HepG2 (cell line): Measurements from ENCODE around the gene SETD5. TPM values are rescaled to one million over a fixed set of nuclear protein-coding genes. Genes with fewer than 3 reads are reported as not detected.

Experiments
- ATAC-seq: fragments of 200-7000 bp; cut with Tn5 transposase; 3 replicates; pipeline ENCODE4 v1.9.1; 2020; ENCODE audit warnings: mild to moderate bottlenecking, moderate library complexity
- BruUV-seq: library from RNA; stranded (reverse); fragments of 400-500 nt; replicated peaks from 2 replicates; lab custom pipeline; 2021; lab: Mats Ljungman, UMichigan
- CTCF ChIA-PET: fragments of 300-600 bp; formaldehyde crosslinking; extraction: SDS; loops from one replicate; lab custom pipeline; 2021; ENCODE audit warnings: low total read pairs, inconsistent platforms, low intra/inter-chr PET ratio; lab: Yijun Ruan, JAX
- POLR2A ChIA-PET: fragments of 350-600 bp; sonication (Branson Sonifier 250); formaldehyde crosslinking; loops from one replicate; lab custom pipeline; 2020; ENCODE audit warnings: antibody characterized with exemption, inconsistent platforms; lab: Yijun Ruan, JAX
- DNase-seq: peaks from one replicate; pipeline ENCODE4 v3.0.0-alpha.2; 2015; ENCODE audit warnings: low spot score
- FAIRE-seq: peaks from 3 replicates; lab custom pipeline; 2011; peaks lifted over from hg19 to GRCh38; lab: Jason Lieb, UNC
- H2AFZ ChIP-seq: one replicate; pipeline ENCODE4 v1.6.1; 2011; ENCODE audit warnings: low read length, inconsistent platforms
- H3K27ac ChIP-seq: fragments of 300-600 bp; 3 replicates; pipeline ENCODE4 v1.8.0; 2011; ENCODE audit warnings: mixed run types, mild to moderate bottlenecking, mixed read lengths, low read length, inconsistent platforms; ENCODE audit not compliant: insufficient read depth; ENCODE audit errors: extremely low read length
- H3K27me3 ChIP-seq, 2 experiments: fragments of 200-600 bp in 1 of 2; 2 replicates in 1 of 2; 3 replicates in 1 of 2; pipeline versions ENCODE4 v1.6.0 to v1.8.0; 2011; ENCODE audit warnings: low read length in 2 of 2, mild to moderate bottlenecking in 2 of 2, moderate library complexity in 2 of 2, inconsistent platforms in 1 of 2; ENCODE audit not compliant: insufficient read depth in 2 of 2, control insufficient read depth in 1 of 2
- H3K36me3 ChIP-seq, 2 experiments: fragments of 200-600 bp in 1 of 2; replicated peaks in 1 of 2; 2 replicates in 1 of 2; 3 replicates in 1 of 2; pipeline versions ENCODE4 v1.5.1 to v1.8.0; 2011; ENCODE audit warnings: low read length in 2 of 2, inconsistent platforms in 1 of 2; ENCODE audit not compliant: insufficient read depth in 2 of 2, control insufficient read depth in 1 of 2
- H3K4me1 ChIP-seq: 2 replicates; pipeline ENCODE4 v1.5.1; 2012; ENCODE audit warnings: low read length, inconsistent platforms; ENCODE audit not compliant: insufficient read depth
- H3K4me2 ChIP-seq: 2 replicates; pipeline ENCODE4 v1.6.0; 2011; ENCODE audit warnings: low read depth, low read length, inconsistent platforms
- H3K4me3 ChIP-seq, 3 experiments: fragments of 200-600 bp in 1 of 3; sonication (generic), shearing (Covaris generic) in 1 of 3; replicated peaks in 1 of 3; 2 replicates each; pipeline ENCODE4 v1.5.1; 2011 to 2016; ENCODE audit warnings: low read length in 3 of 3, inconsistent platforms in 2 of 3, low read depth in 2 of 3, mild to moderate bottlenecking in 2 of 3, control low read depth in 1 of 3, mixed read lengths in 1 of 3; ENCODE audit not compliant: insufficient read depth in 1 of 3
- H3K79me2 ChIP-seq: one replicate; pipeline ENCODE4 v1.6.1; 2011; ENCODE audit warnings: low read length, inconsistent platforms; ENCODE audit not compliant: insufficient read depth
- H3K9ac ChIP-seq: 2 replicates; pipeline ENCODE4 v1.6.0; 2011; ENCODE audit warnings: mild to moderate bottlenecking, low read depth, low read length, inconsistent platforms; ENCODE audit not compliant: insufficient read depth
- H3K9me3 ChIP-seq: 2 replicates; pipeline ENCODE4 v1.5.1; 2012; ENCODE audit warnings: mild to moderate bottlenecking, low read length
- H4K20me1 ChIP-seq: 2 replicates; pipeline ENCODE4 v1.6.0; 2011; ENCODE audit warnings: inconsistent platforms, mild to moderate bottlenecking, low read length, moderate library complexity; ENCODE audit not compliant: insufficient read depth
- CEBPB ChIP-seq: IDR thresholded peaks from 2 replicates; pipeline ENCODE4 v1.6.1; 2011; ENCODE audit warnings: low read depth, low read length, improper control_type of control experiment, borderline replicate concordance
- KMT2A ChIP-seq: sonication (generic); formaldehyde crosslinking; IDR thresholded peaks from 2 replicates; pipeline ENCODE4 v1.4.0; 2020; ENCODE audit warnings: missing genetic modification reagents
- NFE2L1 ChIP-seq: sonication (generic); formaldehyde crosslinking; IDR thresholded peaks from 2 replicates; pipeline ENCODE4 v1.4.0; 2020; ENCODE audit warnings: missing genetic modification reagents, mild to moderate bottlenecking, borderline replicate concordance
- REXO4 ChIP-seq: sonication (generic); formaldehyde crosslinking; IDR thresholded peaks from 2 replicates; pipeline ENCODE4 v1.8.0; 2022; ENCODE audit warnings: missing genetic modification reagents, mild to moderate bottlenecking, borderline replicate concordance
- TEAD3 ChIP-seq: optimal IDR thresholded peaks from 2 replicates; pipeline ENCODE3; 2016; ENCODE audit warnings: borderline replicate concordance
- ZNF552 ChIP-seq: sonication (generic); formaldehyde crosslinking; IDR thresholded peaks from 2 replicates; pipeline ENCODE4 v1.9.0; 2022; ENCODE audit warnings: missing genetic modification reagents, mild to moderate bottlenecking, borderline replicate concordance
- ZNF558 ChIP-seq: sonication (generic); formaldehyde crosslinking; IDR thresholded peaks from 2 replicates; pipeline ENCODE4 v1.9.0; 2022; ENCODE audit warnings: mild to moderate bottlenecking, missing genetic modification reagents, borderline replicate concordance
- ZNF672 ChIP-seq: sonication (generic); formaldehyde crosslinking; IDR thresholded peaks from 2 replicates; pipeline ENCODE4 v1.8.1; 2022; ENCODE audit warnings: missing genetic modification reagents
- WGBS: methylation state at CpG from one replicate; pipeline ENCODE4 v1.1.6; 2017; ENCODE audit warnings: low lambda C conversion rate; 5-methylcytosine and 5-hydroxymethylcytosine counted together
- in situ Hi-C: cut with HindIII; loops from 2 replicates; pipeline ENCODE4 v1.10.0; 2017; ENCODE audit warnings: low pct_unique_long_range_greater_than_20kb; ENCODE audit not compliant: extremely low pct_ligation_motif_present
- intact Hi-C: fragments of 100-400 bp; cut with micrococcal nuclease; formaldehyde crosslinking; loops from one replicate; pipeline ENCODE4 v1.10.0; 2022; ENCODE audit not compliant: unreplicated experiment
- polyA plus RNA-seq, 8 experiments: library from polyadenylated mRNA; depleted of rRNA in 3 of 8; stranded (reverse) in 7 of 8; unstranded in 1 of 8; fragments of >200 nt; fragmentation: Illumina TruSeq in 4 of 8; extraction: Trizol in 4 of 8; gene quantifications; 2 replicates each; pipeline versions ENCODE4 v1.2.1 to v1.2.3, GENCODE V29; 2011 to 2016; ENCODE audit warnings: low read depth in 4 of 8, missing spikeins in 1 of 8, mixed read lengths in 1 of 8; ENCODE audit not compliant: insufficient read depth in 1 of 8
- total RNA-seq, 5 experiments: library from RNA; depleted of rRNA; stranded (reverse); fragments of >200 nt; fragmentation: Illumina TruSeq; extraction: Trizol; gene quantifications; 2 replicates each; pipeline ENCODE4 v1.2.3, GENCODE V29; 2016; ENCODE audit warnings: low read depth in 1 of 5
- TF ChIP-seq, protein P1 (sequence below): sonication (generic); formaldehyde crosslinking; IDR thresholded peaks from 2 replicates; pipeline ENCODE4 v1.4.0; 2020; ENCODE audit warnings: missing genetic modification reagents, borderline replicate concordance
- TF ChIP-seq, protein P2 (sequence below): sonication (generic); formaldehyde crosslinking; IDR thresholded peaks from 2 replicates; pipeline ENCODE4 v1.8.1; 2023; ENCODE audit warnings: mild to moderate bottlenecking, inconsistent platforms, moderate library complexity, missing genetic modification reagents, borderline replicate concordance
- TF ChIP-seq, protein P3 (sequence below): sonication (generic); formaldehyde crosslinking; IDR thresholded peaks from 2 replicates; pipeline ENCODE4 v1.5.0; 2020; ENCODE audit warnings: missing genetic modification reagents
- TF ChIP-seq, protein P4 (sequence below): IDR thresholded peaks from 2 replicates; pipeline ENCODE4 v1.6.1; 2012; ENCODE audit warnings: low read length, improper control_type of control experiment
- TF ChIP-seq, protein P5 (sequence below): IDR thresholded peaks from 2 replicates; pipeline ENCODE4 v1.6.1; 2016; ENCODE audit warnings: low read depth, control low read depth

Gene SETD5
- total and polyA plus RNA-seq, 2 of the 13 experiments (the other 11 are each of a cell fraction or from before 2014, with no cell fraction given), result 46.8 to 95.8 TPM

DNA sequence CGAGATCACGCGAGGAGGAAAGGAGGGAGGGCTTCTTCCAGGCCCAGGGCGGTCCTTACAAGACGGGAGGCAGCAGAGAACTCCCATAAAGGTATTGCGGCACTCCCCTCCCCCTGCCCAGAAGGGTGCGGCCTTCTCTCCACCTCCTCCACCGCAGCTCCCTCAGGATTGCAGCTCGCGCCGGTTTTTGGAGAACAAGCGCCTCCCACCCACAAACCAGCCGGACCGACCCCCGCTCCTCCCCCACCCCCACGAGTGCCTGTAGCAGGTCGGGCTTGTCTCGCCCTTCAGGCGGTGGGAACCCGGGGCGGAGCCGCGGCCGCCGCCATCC, 1.1 kb upstream of the SETD5 start:
- no peak for DNase-seq
- no TSS peak for BruUV-seq
- no peak for FAIRE-seq
- TF ChIP-seq, protein P1, sequence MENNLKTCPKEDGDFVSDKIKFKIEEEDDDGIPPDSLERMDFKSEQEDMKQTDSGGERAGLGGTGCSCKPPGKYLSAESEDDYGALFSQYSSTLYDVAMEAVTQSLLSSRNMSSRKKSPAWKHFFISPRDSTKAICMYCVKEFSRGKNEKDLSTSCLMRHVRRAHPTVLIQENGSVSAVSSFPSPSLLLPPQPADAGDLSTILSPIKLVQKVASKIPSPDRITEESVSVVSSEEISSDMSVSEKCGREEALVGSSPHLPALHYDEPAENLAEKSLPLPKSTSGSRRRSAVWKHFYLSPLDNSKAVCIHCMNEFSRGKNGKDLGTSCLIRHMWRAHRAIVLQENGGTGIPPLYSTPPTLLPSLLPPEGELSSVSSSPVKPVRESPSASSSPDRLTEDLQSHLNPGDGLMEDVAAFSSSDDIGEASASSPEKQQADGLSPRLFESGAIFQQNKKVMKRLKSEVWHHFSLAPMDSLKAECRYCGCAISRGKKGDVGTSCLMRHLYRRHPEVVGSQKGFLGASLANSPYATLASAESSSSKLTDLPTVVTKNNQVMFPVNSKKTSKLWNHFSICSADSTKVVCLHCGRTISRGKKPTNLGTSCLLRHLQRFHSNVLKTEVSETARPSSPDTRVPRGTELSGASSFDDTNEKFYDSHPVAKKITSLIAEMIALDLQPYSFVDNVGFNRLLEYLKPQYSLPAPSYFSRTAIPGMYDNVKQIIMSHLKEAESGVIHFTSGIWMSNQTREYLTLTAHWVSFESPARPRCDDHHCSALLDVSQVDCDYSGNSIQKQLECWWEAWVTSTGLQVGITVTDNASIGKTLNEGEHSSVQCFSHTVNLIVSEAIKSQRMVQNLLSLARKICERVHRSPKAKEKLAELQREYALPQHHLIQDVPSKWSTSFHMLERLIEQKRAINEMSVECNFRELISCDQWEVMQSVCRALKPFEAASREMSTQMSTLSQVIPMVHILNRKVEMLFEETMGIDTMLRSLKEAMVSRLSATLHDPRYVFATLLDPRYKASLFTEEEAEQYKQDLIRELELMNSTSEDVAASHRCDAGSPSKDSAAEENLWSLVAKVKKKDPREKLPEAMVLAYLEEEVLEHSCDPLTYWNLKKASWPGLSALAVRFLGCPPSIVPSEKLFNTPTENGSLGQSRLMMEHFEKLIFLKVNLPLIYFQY (CRISPR knock-in tag), result no peak
- TF ChIP-seq REXO4, result no peak
- no peak for TF ChIP-seq TEAD3 (CRISPR knock-in tag)
- 0 out of 2 replicates have a peak, but pooled peaks have one; percentile 13 for TF ChIP-seq ZNF558 (CRISPR knock-in tag)
- TF ChIP-seq ZNF672 (CRISPR knock-in tag), result no peak
- TF ChIP-seq, protein P2, sequence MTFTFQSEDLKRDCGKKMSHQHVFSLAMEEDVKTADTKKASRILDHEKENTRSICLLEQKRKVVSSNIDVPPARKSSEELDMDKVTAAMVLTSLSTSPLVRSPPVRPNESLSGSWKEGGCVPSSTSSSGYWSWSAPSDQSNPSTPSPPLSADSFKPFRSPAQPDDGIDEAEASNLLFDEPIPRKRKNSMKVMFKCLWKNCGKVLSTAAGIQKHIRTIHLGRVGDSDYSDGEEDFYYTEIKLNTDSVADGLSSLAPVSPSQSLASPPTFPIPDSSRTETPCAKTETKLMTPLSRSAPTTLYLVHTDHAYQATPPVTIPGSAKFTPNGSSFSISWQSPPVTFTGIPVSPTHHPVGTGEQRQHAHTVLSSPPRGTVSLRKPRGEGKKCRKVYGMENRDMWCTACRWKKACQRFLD (CRISPR knock-in tag), result no peak
- no peak for TF ChIP-seq CEBPB
- TF ChIP-seq, protein P3, sequence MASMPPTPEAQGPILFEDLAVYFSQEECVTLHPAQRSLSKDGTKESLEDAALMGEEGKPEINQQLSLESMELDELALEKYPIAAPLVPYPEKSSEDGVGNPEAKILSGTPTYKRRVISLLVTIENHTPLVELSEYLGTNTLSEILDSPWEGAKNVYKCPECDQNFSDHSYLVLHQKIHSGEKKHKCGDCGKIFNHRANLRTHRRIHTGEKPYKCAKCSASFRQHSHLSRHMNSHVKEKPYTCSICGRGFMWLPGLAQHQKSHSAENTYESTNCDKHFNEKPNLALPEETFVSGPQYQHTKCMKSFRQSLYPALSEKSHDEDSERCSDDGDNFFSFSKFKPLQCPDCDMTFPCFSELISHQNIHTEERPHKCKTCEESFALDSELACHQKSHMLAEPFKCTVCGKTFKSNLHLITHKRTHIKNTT (CRISPR knock-in tag), result no peak
- no peak for TF ChIP-seq NFE2L1 (CRISPR knock-in tag)
- TF ChIP-seq, protein P4, sequence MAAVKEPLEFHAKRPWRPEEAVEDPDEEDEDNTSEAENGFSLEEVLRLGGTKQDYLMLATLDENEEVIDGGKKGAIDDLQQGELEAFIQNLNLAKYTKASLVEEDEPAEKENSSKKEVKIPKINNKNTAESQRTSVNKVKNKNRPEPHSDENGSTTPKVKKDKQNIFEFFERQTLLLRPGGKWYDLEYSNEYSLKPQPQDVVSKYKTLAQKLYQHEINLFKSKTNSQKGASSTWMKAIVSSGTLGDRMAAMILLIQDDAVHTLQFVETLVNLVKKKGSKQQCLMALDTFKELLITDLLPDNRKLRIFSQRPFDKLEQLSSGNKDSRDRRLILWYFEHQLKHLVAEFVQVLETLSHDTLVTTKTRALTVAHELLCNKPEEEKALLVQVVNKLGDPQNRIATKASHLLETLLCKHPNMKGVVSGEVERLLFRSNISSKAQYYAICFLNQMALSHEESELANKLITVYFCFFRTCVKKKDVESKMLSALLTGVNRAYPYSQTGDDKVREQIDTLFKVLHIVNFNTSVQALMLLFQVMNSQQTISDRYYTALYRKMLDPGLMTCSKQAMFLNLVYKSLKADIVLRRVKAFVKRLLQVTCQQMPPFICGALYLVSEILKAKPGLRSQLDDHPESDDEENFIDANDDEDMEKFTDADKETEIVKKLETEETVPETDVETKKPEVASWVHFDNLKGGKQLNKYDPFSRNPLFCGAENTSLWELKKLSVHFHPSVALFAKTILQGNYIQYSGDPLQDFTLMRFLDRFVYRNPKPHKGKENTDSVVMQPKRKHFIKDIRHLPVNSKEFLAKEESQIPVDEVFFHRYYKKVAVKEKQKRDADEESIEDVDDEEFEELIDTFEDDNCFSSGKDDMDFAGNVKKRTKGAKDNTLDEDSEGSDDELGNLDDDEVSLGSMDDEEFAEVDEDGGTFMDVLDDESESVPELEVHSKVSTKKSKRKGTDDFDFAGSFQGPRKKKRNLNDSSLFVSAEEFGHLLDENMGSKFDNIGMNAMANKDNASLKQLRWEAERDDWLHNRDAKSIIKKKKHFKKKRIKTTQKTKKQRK, result no peak
- no peak for TF ChIP-seq KMT2A
- peak; percentile 12; the same call in 1 of the 2 replicates for TF ChIP-seq ZNF552 (CRISPR knock-in tag)
- TF ChIP-seq, protein P5, sequence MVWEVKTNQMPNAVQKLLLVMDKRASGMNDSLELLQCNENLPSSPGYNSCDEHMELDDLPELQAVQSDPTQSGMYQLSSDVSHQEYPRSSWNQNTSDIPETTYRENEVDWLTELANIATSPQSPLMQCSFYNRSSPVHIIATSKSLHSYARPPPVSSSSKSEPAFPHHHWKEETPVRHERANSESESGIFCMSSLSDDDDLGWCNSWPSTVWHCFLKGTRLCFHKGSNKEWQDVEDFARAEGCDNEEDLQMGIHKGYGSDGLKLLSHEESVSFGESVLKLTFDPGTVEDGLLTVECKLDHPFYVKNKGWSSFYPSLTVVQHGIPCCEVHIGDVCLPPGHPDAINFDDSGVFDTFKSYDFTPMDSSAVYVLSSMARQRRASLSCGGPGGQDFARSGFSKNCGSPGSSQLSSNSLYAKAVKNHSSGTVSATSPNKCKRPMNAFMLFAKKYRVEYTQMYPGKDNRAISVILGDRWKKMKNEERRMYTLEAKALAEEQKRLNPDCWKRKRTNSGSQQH (CRISPR knock-in tag), result 0 out of 2 replicates have a peak, but pooled peaks have one; percentile 22

More for the DNA sequence above, 1.1 kb upstream of the SETD5 start:
- intact Hi-C loops, result no loop called here
- peak; percentile 21; the same call in 2 of the 3 replicates for ATAC-seq
- H3K9ac ChIP-seq, result peak overlapping the region; percentile 96
- peaks cover 87% of the 10 kb centered on the region for H3K79me2 ChIP-seq
- no peaks in the 10 kb centered on the region for H3K9me3 ChIP-seq
- POLR2A ChIA-PET, result interaction anchor here (0.8 to 5.8 kb wide), 19 partner anchors 8 to 431 kb away, joined by 3 to 112 read pairs (median 6); partner anchors contain the start of gene THUMPD3
- peaks cover 54% of the 10 kb centered on the region for H3K4me1 ChIP-seq
- peak overlapping the region; percentile 98 for H3K4me2 ChIP-seq
- H4K20me1 ChIP-seq, result peaks cover 73% of the 10 kb centered on the region
- H2AFZ ChIP-seq, result no peak overlapping the region
- no peaks in the 10 kb centered on the region; a peak in 1 of 5 replicates for H3K27me3 ChIP-seq
- peak overlapping the region; percentile 91 to 95 (median 92) for H3K4me3 ChIP-seq
- WGBS, result 2% methylated on average over 8 of the region's 25 CpGs
- peaks cover 4 to 40% of the 10 kb centered on the region in 2 experiments for H3K36me3 ChIP-seq
- CTCF ChIA-PET, result no interaction called here
- in situ Hi-C loops, result no loop called here
- peak overlapping the region; percentile 93 for H3K27ac ChIP-seq
